Hepatocyte (in vitro differentiated cells): ENCODE measurements around the gene GALNTL6. TPM values are rescaled to one million over a fixed set of nuclear protein-coding genes. Genes with fewer than 3 reads are reported as not detected.

ENCODE experiments used
- DNase-seq: peaks from one replicate; pipeline ENCODE4 v3.0.0-alpha.2; 2016; ENCODE audit warnings: low spot score
- H2AFZ ChIP-seq: fragments of 200-600 bp; sonication (generic); 2 replicates; pipeline ENCODE4 v1.6.0; 2016; ENCODE audit warnings: antibody characterized with exemption, mild to moderate bottlenecking
- H3K27ac ChIP-seq: fragments of 200-600 bp; sonication (generic); 2 replicates; pipeline ENCODE4 v1.5.1; 2016; ENCODE audit warnings: mild to moderate bottlenecking
- H3K27me3 ChIP-seq: fragments of 200-600 bp; sonication (generic); 2 replicates; pipeline ENCODE4 v1.6.1; 2016
- H3K36me3 ChIP-seq: fragments of 200-600 bp; sonication (generic); replicated peaks from 2 replicates; pipeline ENCODE4 v1.5.1; 2016; ENCODE audit warnings: low read depth; ENCODE audit not compliant: insufficient read depth
- H3K4me1 ChIP-seq: fragments of 200-600 bp; sonication (generic); 2 replicates; pipeline ENCODE4 v1.5.1; 2016; ENCODE audit warnings: mild to moderate bottlenecking, moderate library complexity; ENCODE audit not compliant: insufficient read depth
- H3K4me2 ChIP-seq: fragments of 200-600 bp; sonication (generic); 2 replicates; pipeline ENCODE4 v1.6.0; 2016
- H3K4me3 ChIP-seq: fragments of 200-600 bp; sonication (generic); 2 replicates; pipeline ENCODE4 v1.5.1; 2016; ENCODE audit warnings: mild to moderate bottlenecking
- H3K79me2 ChIP-seq: fragments of 200-600 bp; sonication (generic); 2 replicates; pipeline ENCODE4 v1.6.0; 2017; ENCODE audit warnings: mild to moderate bottlenecking
- H3K9me2 ChIP-seq: fragments of 200-600 bp; sonication (generic); replicated peaks from 2 replicates; pipeline ENCODE4 v1.6.0; 2017; ENCODE audit warnings: mild to moderate bottlenecking; ENCODE audit not compliant: insufficient read depth
- H3K9me3 ChIP-seq: fragments of 200-600 bp; sonication (generic); 2 replicates; pipeline ENCODE4 v1.5.1; 2016; ENCODE audit warnings: low read depth, mild to moderate bottlenecking
- H4K20me1 ChIP-seq: fragments of 200-600 bp; sonication (generic); 2 replicates; pipeline ENCODE4 v1.6.0; 2016; ENCODE audit warnings: mild to moderate bottlenecking; ENCODE audit not compliant: insufficient read depth, poor library complexity, severe bottlenecking
- CTCF ChIP-seq: fragments of 200-600 bp; sonication (generic); IDR thresholded peaks from 2 replicates; pipeline ENCODE4 v1.5.1; 2016; ENCODE audit warnings: antibody characterized with exemption, mild to moderate bottlenecking; ENCODE audit not compliant: poor library complexity
- EZH2 ChIP-seq: fragments of 200-600 bp; sonication (generic); IDR thresholded peaks from 2 replicates; pipeline ENCODE4 v1.6.1; 2016; ENCODE audit warnings: antibody characterized with exemption, mild to moderate bottlenecking, borderline replicate concordance
- EZH2phosphoT487 ChIP-seq: fragments of 200-600 bp; sonication (generic); IDR thresholded peaks from one replicate; pipeline ENCODE4 v1.6.1; 2018; ENCODE audit warnings: antibody characterized with exemption, mild to moderate bottlenecking, low read depth, moderate library complexity; ENCODE audit not compliant: unreplicated experiment, severe bottlenecking
- WGBS: methylation state at CpG from one replicate; pipeline ENCODE4 v1.1.6; 2016; ENCODE audit warnings: low lambda C conversion rate; ENCODE audit errors: missing lambda C conversion rate; 5-methylcytosine and 5-hydroxymethylcytosine counted together
- polyA plus RNA-seq: library from polyadenylated mRNA; unstranded; fragments of >200 nt; fragmentation: Nextera tagmentation; extraction: Ambion mirVana; gene quantifications from 2 replicates; pipeline ENCODE4 v1.2.1, GENCODE V29; 2016
- total RNA-seq: library from RNA; depleted of rRNA; stranded (reverse); fragments of >200 nt; gene quantifications from 2 replicates; pipeline ENCODE4 v1.2.3, GENCODE V29; 2014

GALNTL6 gene
- total and polyA plus RNA-seq, 2 experiments from 2014 or later, result 0.53 to 0.74 TPM

DNA sequence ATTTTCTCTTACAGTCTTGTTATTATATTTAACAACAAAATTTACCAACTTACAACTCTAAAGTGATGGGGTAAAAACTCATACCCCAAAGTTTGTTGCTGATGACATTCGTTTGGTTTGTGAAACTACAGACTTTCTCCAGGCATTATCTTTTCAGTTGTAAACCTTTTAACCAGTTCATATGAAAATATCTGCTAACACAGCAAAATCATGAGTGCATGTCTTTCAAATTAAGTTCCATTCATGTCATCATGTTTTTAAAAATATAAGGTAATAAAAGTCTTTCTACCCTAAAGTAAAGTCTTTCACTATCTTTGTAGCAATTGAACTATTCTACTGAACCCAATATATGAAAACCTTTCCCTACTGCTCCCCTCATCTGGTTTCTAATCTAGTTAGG lies 3.4 kb upstream of the GALNTL6 start:
- peaks cover 41% of the 10 kb centered on the region for H3K27me3 ChIP-seq
- no peaks in the 10 kb centered on the region for H3K4me1 ChIP-seq
- H3K27ac ChIP-seq, result no peak overlapping the region
- H3K4me3 ChIP-seq, result no peak overlapping the region
- DNase-seq, result no peak
- no peaks in the 10 kb centered on the region for H3K9me2 ChIP-seq
- H4K20me1 ChIP-seq, result no peaks in the 10 kb centered on the region
- H3K36me3 ChIP-seq, result no peaks in the 10 kb centered on the region
- H2AFZ ChIP-seq, result no peak overlapping the region
- no peaks in the 10 kb centered on the region for H3K79me2 ChIP-seq
- WGBS, result 72% methylated on average over 1 of the region's 1 CpG
- no peaks in the 10 kb centered on the region for H3K9me3 ChIP-seq
- TF ChIP-seq CTCF, result no peak
- TF ChIP-seq EZH2phosphoT487, result no peak
- no peak for TF ChIP-seq EZH2
- no peak overlapping the region for H3K4me2 ChIP-seq

GRCh38 chr4:171812333-171812664 lies 905 bp upstream of the GALNTL6 start:
- peaks cover 55% of the 10 kb centered on the region for H3K27me3 ChIP-seq
- no peaks in the 10 kb centered on the region for H3K4me1 ChIP-seq
- no peak for DNase-seq
- no peak for TF ChIP-seq EZH2phosphoT487
- TF ChIP-seq CTCF, result no peak
- TF ChIP-seq EZH2, result no peak
- H3K9me2 ChIP-seq, result no peaks in the 10 kb centered on the region
- peak overlapping the region; percentile 82 for H2AFZ ChIP-seq
- no peaks in the 10 kb centered on the region for H3K79me2 ChIP-seq
- no peak overlapping the region for H3K27ac ChIP-seq
- H3K4me3 ChIP-seq, result peak overlapping the region; percentile 65
- H4K20me1 ChIP-seq, result no peaks in the 10 kb centered on the region
- 9% methylated on average over 12 of the region's 12 CpGs for WGBS
- H3K4me2 ChIP-seq, result peak overlapping the region; percentile 97
- H3K36me3 ChIP-seq, result no peaks in the 10 kb centered on the region
- no peaks in the 10 kb centered on the region for H3K9me3 ChIP-seq

- peak overlapping the region; percentile 97 for H3K4me2 ChIP-seq
- H3K36me3 ChIP-seq, result no peaks in the 10 kb centered on the region
- peak overlapping the region; percentile 65 for H3K4me3 ChIP-seq
- H3K9me3 ChIP-seq, result no peaks in the 10 kb centered on the region
- 4% methylated on average over 43 of the region's 43 CpGs for WGBS
- no peaks in the 10 kb centered on the region for H3K4me1 ChIP-seq
- DNase-seq, result peak; percentile 19
- peaks cover 55% of the 10 kb centered on the region for H3K27me3 ChIP-seq
- no peak overlapping the region for H3K27ac ChIP-seq
- no peaks in the 10 kb centered on the region for H3K79me2 ChIP-seq
- peak overlapping the region; percentile 82 for H2AFZ ChIP-seq
- H3K9me2 ChIP-seq, result no peaks in the 10 kb centered on the region
- no peak for TF ChIP-seq EZH2phosphoT487
- TF ChIP-seq CTCF, result no peak
- peak; percentile 30 for TF ChIP-seq EZH2
- no peaks in the 10 kb centered on the region for H4K20me1 ChIP-seq
These were observed 484 bp downstream of the GALNTL6 start for GRCh38 chr4:171813526-171814250.

DNA sequence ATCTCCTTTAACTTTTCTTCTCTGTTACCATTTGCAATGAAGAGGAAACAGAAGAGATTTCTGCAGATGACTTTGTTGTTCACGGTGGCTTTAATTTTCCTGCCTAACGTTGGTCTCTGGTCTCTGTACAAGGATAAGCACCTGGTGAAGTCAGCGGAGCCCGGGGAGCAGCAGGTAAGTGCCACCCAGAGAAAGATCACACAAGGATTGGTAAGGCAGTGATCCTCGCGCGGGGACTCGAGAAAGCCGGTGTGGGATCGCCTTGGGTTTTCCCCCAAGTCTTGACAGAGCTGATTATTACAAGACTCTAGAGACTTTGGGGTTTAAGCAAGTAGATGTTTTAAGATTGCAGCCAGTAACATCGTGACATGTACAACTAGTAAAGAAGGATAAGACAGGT lies 1.3 kb downstream of the GALNTL6 start:
- Histone ChIP-seq H3K9me3 (no peaks in the 10 kb centered on the region), H3K79me2 (no peaks in the 10 kb centered on the region), H3K27ac (no peak overlapping the region), H4K20me1 (no peaks in the 10 kb centered on the region), H3K27me3 (peaks cover 55% of the 10 kb centered on the region), H3K4me3 (no peak overlapping the region), H3K9me2 (no peaks in the 10 kb centered on the region), H3K4me2 (no peak overlapping the region), H2AFZ (no peak overlapping the region), H3K4me1 (no peaks in the 10 kb centered on the region), H3K36me3 (no peaks in the 10 kb centered on the region)
- no peak for DNase-seq
- no peak for TF ChIP-seq CTCF
- TF ChIP-seq EZH2, result no peak
- no peak for TF ChIP-seq EZH2phosphoT487
- 55% methylated on average over 11 of the region's 11 CpGs for WGBS
